B cell (primary cell): ENCODE data around the gene BMP7. TPM values are rescaled to one million over a fixed set of nuclear protein-coding genes. Genes with fewer than 3 reads are reported as not detected.

Source experiments
- ATAC-seq: fragments of 200-7000 bp; cut with Tn5 transposase; one replicate; pipeline ENCODE4 v1.10.0; 2021; ENCODE audit warnings: low read depth, mild to moderate bottlenecking, moderate number of reproducible peaks, moderate library complexity
- CTCF ChIA-PET: fragments of 350-600 bp; sonication (Branson Sonifier 250); formaldehyde crosslinking; loops from one replicate; lab custom pipeline; 2021; ENCODE audit warnings: antibody characterized with exemption, inconsistent platforms; lab: Charles Lee
- POLR2A ChIA-PET: fragments of 350-600 bp; sonication (Branson Sonifier 250); formaldehyde crosslinking; loops from one replicate; lab custom pipeline; 2021; ENCODE audit warnings: antibody characterized with exemption; lab: Charles Lee
- DNase-seq: peaks from one replicate; pipeline ENCODE4 v3.0.0; 2013
- H2AFZ ChIP-seq: 2 replicates; pipeline ENCODE4 v1.6.1; 2012; ENCODE audit warnings: mild to moderate bottlenecking, low read depth, low read length; ENCODE audit not compliant: insufficient read depth, poor library complexity, severe bottlenecking
- H3K27ac ChIP-seq, 2 donors: 1 replicate in 1 of 2; 2 replicates in 1 of 2; pipeline ENCODE4 v1.5.1; 2012 to 2013; ENCODE audit warnings: low read length in 2 of 2, mild to moderate bottlenecking in 2 of 2, moderate library complexity in 1 of 2
- H3K27me3 ChIP-seq, 4 experiments: fragments of 200-600 bp in 1 of 4; sonication (generic) in 1 of 4; replicated peaks in 1 of 4; 1 replicate in 2 of 4; 2 replicates in 2 of 4; pipeline versions ENCODE4 v1.6.1 to v1.7.0; 2013 to 2016; ENCODE audit warnings: low read length in 3 of 4, mild to moderate bottlenecking in 2 of 4, mixed read lengths in 1 of 4, moderate library complexity in 1 of 4; ENCODE audit not compliant: insufficient read depth in 4 of 4, control insufficient read depth in 3 of 4; ENCODE audit errors: control extremely low read depth in 1 of 4
- H3K36me3 ChIP-seq, 2 experiments: replicated peaks in 1 of 2; 1 replicate in 1 of 2; 2 replicates in 1 of 2; pipeline versions ENCODE4 v1.6.1 to v1.7.1; 2013; ENCODE audit warnings: low read length in 1 of 2; ENCODE audit not compliant: insufficient read depth in 2 of 2, control insufficient read depth in 1 of 2; ENCODE audit errors: control extremely low read depth in 1 of 2, extremely low read depth in 1 of 2
- H3K4me1 ChIP-seq, 2 donors: fragments of 200-600 bp in 1 of 2; sonication (generic) in 1 of 2; 1 replicate in 1 of 2; 2 replicates in 1 of 2; pipeline versions ENCODE4 v1.5.1 to v1.6.1; 2013 to 2017; ENCODE audit warnings: low read length in 2 of 2; ENCODE audit not compliant: control insufficient read depth in 2 of 2, insufficient read depth in 2 of 2
- H3K4me2 ChIP-seq: replicated peaks from 2 replicates; pipeline ENCODE3; 2012; ENCODE audit warnings: mild to moderate bottlenecking, low read depth, low read length; ENCODE audit not compliant: poor library complexity, severe bottlenecking
- H3K4me3 ChIP-seq, 5 experiments: fragments of 200-600 bp in 1 of 5; sonication (generic) in 1 of 5; 1 replicate in 3 of 5; 2 replicates in 2 of 5; pipeline versions ENCODE4 v1.5.1 to v1.7.0; 2011 to 2016; ENCODE audit warnings: low read length in 4 of 5, mild to moderate bottlenecking in 4 of 5, low read depth in 2 of 5, control low read depth in 1 of 5, moderate library complexity in 1 of 5; ENCODE audit not compliant: insufficient read depth in 1 of 5; ENCODE audit errors: control extremely low read depth in 1 of 5, extremely low read depth in 1 of 5
- H3K79me2 ChIP-seq: fragments of 200-600 bp; sonication (generic); one replicate; pipeline ENCODE4 v1.6.0; 2016; ENCODE audit warnings: low read length; ENCODE audit not compliant: control insufficient read depth, insufficient read depth
- H3K9ac ChIP-seq: fragments of 200-600 bp; sonication (generic); 2 replicates; pipeline ENCODE4 v1.6.1; 2017; ENCODE audit warnings: mild to moderate bottlenecking, low read length, moderate library complexity
- H3K9me3 ChIP-seq, 3 donors: one replicate each; pipeline versions ENCODE4 v1.6.1 to v1.7.1; 2013; ENCODE audit warnings: low read length in 2 of 3; ENCODE audit not compliant: control insufficient read depth in 2 of 3, insufficient read depth in 1 of 3; ENCODE audit errors: control extremely low read depth in 1 of 3
- H4K20me1 ChIP-seq: 2 replicates; pipeline ENCODE4 v1.6.0; 2012; ENCODE audit warnings: mild to moderate bottlenecking, low read length; ENCODE audit not compliant: insufficient read depth, control insufficient read depth, poor library complexity, severe bottlenecking
- H3K27ac Mint-ChIP-seq: one replicate; pipeline ENCODE4 v1.8.0; 2021; ENCODE audit warnings: mixed read lengths
- H3K27me3 Mint-ChIP-seq: one replicate; pipeline ENCODE4 v1.8.0; 2021; ENCODE audit warnings: mixed read lengths
- H3K4me1 Mint-ChIP-seq: one replicate; pipeline ENCODE4 v1.8.0; 2021; ENCODE audit warnings: mixed read lengths
- H3K4me3 Mint-ChIP-seq: one replicate; pipeline ENCODE4 v1.8.0; 2021; ENCODE audit warnings: mixed read lengths
- H3K9me3 Mint-ChIP-seq: one replicate; pipeline ENCODE4 v1.8.0; 2022; ENCODE audit warnings: mixed read lengths; ENCODE audit not compliant: insufficient read depth
- EZH2 ChIP-seq: IDR thresholded peaks from 2 replicates; pipeline ENCODE4 v1.6.1; 2012; ENCODE audit warnings: borderline replicate concordance, low read depth, mild to moderate bottlenecking, moderate library complexity, low read length; ENCODE audit not compliant: insufficient read depth, poor library complexity, severe bottlenecking
- WGBS: methylation state at CpG from one replicate; pipeline ENCODE4 v1.1.5; 2013; ENCODE audit warnings: missing lambda C conversion rate; ENCODE audit not compliant: insufficient coverage; 5-methylcytosine and 5-hydroxymethylcytosine counted together
- intact Hi-C: fragments of 100-400 bp; cut with micrococcal nuclease; formaldehyde crosslinking; loops from one replicate; pipeline ENCODE4 v1.10.0; 2022
- polyA plus RNA-seq: library from polyadenylated mRNA; depleted of rRNA; stranded (reverse); fragments of >200 nt; gene quantifications from 2 replicates; pipeline ENCODE4 v1.2.3, GENCODE V29; 2012
- total RNA-seq, 2 donors: library from RNA; stranded (reverse); fragments of 120-200 nt in 1 of 2; gene quantifications; 1 replicate in 1 of 2; 2 replicates in 1 of 2; pipeline versions ENCODE4 v1.2.3 to v1.2.4, GENCODE V29; 2013 to 2022
- TF ChIP-seq, protein P1 (sequence below): fragments of 200-600 bp; IDR thresholded peaks from one replicate; pipeline ENCODE4 v1.8.0; 2022; ENCODE audit warnings: antibody characterized with exemption, mild to moderate bottlenecking

BMP7 gene
- total and polyA plus RNA-seq, 2 donors (not counting 1 experiment from before 2014, with no cell fraction given), result not detected

DNA sequence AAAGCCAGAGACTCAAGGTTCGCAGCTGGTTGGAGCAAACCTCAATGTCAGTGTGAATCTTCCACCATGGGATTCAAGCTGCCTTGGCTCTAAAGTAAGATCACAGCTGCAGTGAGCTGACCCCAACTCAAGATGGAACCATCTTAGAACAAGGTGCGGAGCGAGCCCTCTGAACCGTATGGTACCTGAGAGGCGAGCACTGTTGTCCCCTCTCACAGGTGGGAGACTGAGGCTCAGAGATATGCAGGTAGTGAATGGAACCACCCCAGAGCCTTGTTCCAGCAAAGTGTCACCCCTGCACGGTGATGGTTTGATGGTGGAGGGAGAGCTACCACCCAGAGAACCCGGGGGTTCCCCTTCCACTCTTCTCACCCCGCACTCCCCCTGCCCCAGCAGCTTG lies 52.5 kb downstream of the BMP7 start:
- peaks cover 17% of the 10 kb centered on the region for H3K27me3 Mint-ChIP-seq
- WGBS, result 100% methylated on average over 5 of the region's 8 CpGs
- Histone ChIP-seq H3K79me2 (no peaks in the 10 kb centered on the region), H3K27ac (no peak overlapping the region), H4K20me1 (no peaks in the 10 kb centered on the region), H3K4me3 (no peak overlapping the region), H2AFZ (no peak overlapping the region), H3K4me1 (no peaks in the 10 kb centered on the region), H3K36me3 (no peaks in the 10 kb centered on the region), H3K9me3 (peaks cover 0 to 2% (median 0%) of the 10 kb centered on the region in 3 donors), H3K4me2 (no peak overlapping the region), H3K27me3 (no peaks in the 10 kb centered on the region), H3K9ac (no peak overlapping the region)
- ChIA-PET CTCF (interaction anchor here (0.7 kb wide), 1 partner anchor 54 kb away, joined by 3 read pairs; no protein-coding TSS in a partner anchor), POLR2A (no interaction called here)
- H3K9me3 Mint-ChIP-seq, result no peaks in the 10 kb centered on the region
- DNase-seq (no peak), ATAC-seq (no peak)
- intact Hi-C loops, result no loop called here
- no peaks in the 10 kb centered on the region for H3K4me1 Mint-ChIP-seq
- TF ChIP-seq, protein P1, sequence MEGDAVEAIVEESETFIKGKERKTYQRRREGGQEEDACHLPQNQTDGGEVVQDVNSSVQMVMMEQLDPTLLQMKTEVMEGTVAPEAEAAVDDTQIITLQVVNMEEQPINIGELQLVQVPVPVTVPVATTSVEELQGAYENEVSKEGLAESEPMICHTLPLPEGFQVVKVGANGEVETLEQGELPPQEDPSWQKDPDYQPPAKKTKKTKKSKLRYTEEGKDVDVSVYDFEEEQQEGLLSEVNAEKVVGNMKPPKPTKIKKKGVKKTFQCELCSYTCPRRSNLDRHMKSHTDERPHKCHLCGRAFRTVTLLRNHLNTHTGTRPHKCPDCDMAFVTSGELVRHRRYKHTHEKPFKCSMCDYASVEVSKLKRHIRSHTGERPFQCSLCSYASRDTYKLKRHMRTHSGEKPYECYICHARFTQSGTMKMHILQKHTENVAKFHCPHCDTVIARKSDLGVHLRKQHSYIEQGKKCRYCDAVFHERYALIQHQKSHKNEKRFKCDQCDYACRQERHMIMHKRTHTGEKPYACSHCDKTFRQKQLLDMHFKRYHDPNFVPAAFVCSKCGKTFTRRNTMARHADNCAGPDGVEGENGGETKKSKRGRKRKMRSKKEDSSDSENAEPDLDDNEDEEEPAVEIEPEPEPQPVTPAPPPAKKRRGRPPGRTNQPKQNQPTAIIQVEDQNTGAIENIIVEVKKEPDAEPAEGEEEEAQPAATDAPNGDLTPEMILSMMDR, result no peak
- TF ChIP-seq EZH2, result no peak
- H3K4me3 Mint-ChIP-seq, result no peak overlapping the region
- H3K27ac Mint-ChIP-seq, result no peak overlapping the region

DNA sequence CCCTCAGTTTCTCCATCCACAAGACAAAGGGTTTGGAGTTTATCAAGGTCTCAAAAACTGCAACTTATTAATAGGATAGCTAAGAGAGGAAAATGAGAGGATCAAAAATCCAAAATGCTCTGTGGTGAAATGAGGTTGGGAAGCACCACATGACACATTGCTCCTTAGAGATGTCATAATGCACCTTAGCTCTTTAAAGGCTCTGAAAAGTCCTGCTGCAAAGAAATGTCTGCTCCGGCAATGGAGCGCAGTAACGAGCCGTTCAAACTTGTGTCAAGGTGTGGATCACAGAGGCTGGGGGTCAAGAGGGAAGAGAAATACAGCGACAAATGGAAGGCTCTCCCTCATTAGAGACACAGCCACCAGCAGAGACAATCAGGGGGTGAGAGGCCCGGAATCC lies 53.1 kb downstream of the BMP7 start:
- H2AFZ ChIP-seq, result no peak overlapping the region
- Mint-ChIP-seq H3K27ac (no peak overlapping the region), H3K27me3 (peaks cover 21% of the 10 kb centered on the region), H3K4me1 (no peaks in the 10 kb centered on the region), H3K9me3 (no peaks in the 10 kb centered on the region), H3K4me3 (no peak overlapping the region)
- TF ChIP-seq, protein P1, result no peak
- TF ChIP-seq EZH2, result no peak
- H3K9ac ChIP-seq, result no peak overlapping the region
- H3K36me3 ChIP-seq, result no peaks in the 10 kb centered on the region
- no peak overlapping the region for H3K27ac ChIP-seq
- ATAC-seq (no peak), DNase-seq (no peak)
- no peaks in the 10 kb centered on the region for H3K4me1 ChIP-seq
- no peaks in the 10 kb centered on the region for H4K20me1 ChIP-seq
- no peak overlapping the region for H3K4me2 ChIP-seq
- ChIA-PET POLR2A (no interaction called here), CTCF (no interaction called here)
- H3K4me3 ChIP-seq, result no peak overlapping the region
- H3K9me3 ChIP-seq, result no peaks in the 10 kb centered on the region
- intact Hi-C loops, result no loop called here
- H3K27me3 ChIP-seq, result no peaks in the 10 kb centered on the region
- no peaks in the 10 kb centered on the region for H3K79me2 ChIP-seq
- no CpG with 5 or more reads among the region's 6 CpGs for WGBS
